Adrenal gland (tissue), 12 donors: ENCODE results near the gene ADAMTS16. TPM values are rescaled to one million over a fixed set of nuclear protein-coding genes. Genes with fewer than 3 reads are reported as not detected.

Experiments
- DNase-seq, 7 donors: peaks; one replicate each; pipeline ENCODE4 v3.0.0-alpha.2; 2019 to 2020
- H3K27ac ChIP-seq, 5 donors: fragments of 200-600 bp; sonication (generic) in 4 of 5; 1 replicate in 3 of 5; 2 replicates in 2 of 5; pipeline versions ENCODE4 v1.5.1 to v1.8.0; 2016 to 2020; ENCODE audit warnings: mild to moderate bottlenecking in 1 of 5
- H3K27me3 ChIP-seq: fragments of 200-600 bp; 2 replicates; pipeline ENCODE4 v1.8.0; 2021
- H3K36me3 ChIP-seq, 2 donors: fragments of 200-600 bp; replicated peaks in 1 of 2; 1 replicate in 1 of 2; 2 replicates in 1 of 2; pipeline versions ENCODE4 v1.5.1 to v1.8.0; 2018 to 2022
- H3K4me1 ChIP-seq, 2 donors: fragments of 200-600 bp; replicated peaks in 1 of 2; 1 replicate in 1 of 2; 2 replicates in 1 of 2; pipeline versions ENCODE4 v1.5.1 to v1.8.0; 2018 to 2021
- H3K4me3 ChIP-seq, 4 donors: fragments of 200-600 bp; sonication (generic) in 3 of 4; one replicate each; pipeline ENCODE4 v1.5.1; 2016 to 2018
- H3K9me3 ChIP-seq, 3 donors: fragments of 200-600 bp; sonication (generic) in 1 of 3; replicated peaks in 1 of 3; 1 replicate in 2 of 3; 2 replicates in 1 of 3; pipeline versions ENCODE4 v1.5.1 to v1.8.0; 2016 to 2021
- CTCF ChIP-seq, 6 experiments: fragments of 450-650 bp in 4 of 6; fragments of 200-600 bp in 2 of 6; sonication (generic) in 1 of 6; IDR thresholded peaks; 1 replicate in 5 of 6; 2 replicates in 1 of 6; pipeline versions ENCODE4 v1.5.1 to v1.8.0; 2016 to 2021; ENCODE audit warnings: antibody characterized with exemption in 6 of 6, mild to moderate bottlenecking in 2 of 6, moderate library complexity in 1 of 6
- POLR2A ChIP-seq, 2 donors: fragments of 450-650 bp; IDR thresholded peaks; one replicate each; pipeline ENCODE4 v1.6.1; 2017; ENCODE audit warnings: antibody characterized with exemption in 2 of 2, mild to moderate bottlenecking in 2 of 2, moderate library complexity in 1 of 2
- WGBS, 4 donors: extraction: QIAGEN DNeasy Blood & Tissue Kit in 2 of 4; methylation state at CpG; one replicate each; pipeline versions ENCODE4 v1.1.5 to v1.1.7; 2013 to 2017; 5-methylcytosine and 5-hydroxymethylcytosine counted together
- intact Hi-C, 2 donors: fragments of 100-400 bp; cut with DNase I; formaldehyde crosslinking; loops; one replicate each; pipeline versions ENCODE4 v1.14.1 to v1.15.0; 2022 to 2023
- polyA plus RNA-seq, 3 donors: library from polyadenylated mRNA; stranded (reverse); fragments of 200-250 nt in 2 of 3; fragments of 350-450 nt in 1 of 3; fragmentation: Illumina TruSeq in 1 of 3; extraction: RNeasy Lipid Tissue Mini Kit (QIAGEN cat#74804) in 1 of 3; gene quantifications; one replicate each; pipeline ENCODE4 v1.2.3, GENCODE V29; 2013 to 2014
- total RNA-seq, 9 donors: library from RNA; depleted of rRNA in 4 of 9; stranded (reverse); fragments of >200 nt in 4 of 9; fragments of 120-200 nt in 1 of 9; fragmentation: NEBNext Ultra II Directional in 1 of 9; extraction: Animal tissue kit (Norgen Biotek cat#: 25700) in 1 of 9; gene quantifications; one replicate each; pipeline versions ENCODE4 v1.1.0 to v1.2.4, GENCODE V29; 2013 to 2023
- donor health status: healthy with polysubstance abuse.
- donor health status: Bipolar disorder and iron deficiency.
- donor health status: DM: yes; HTN: yes; CAD: no.
- donor health status: DM: no; HTN: no; CAD: no.
- donor health status: DM: no; HTN: no; CAD: no.
- donor health status: DM: yes; HTN: yes; CAD: no.

Gene ADAMTS16
- total and polyA plus RNA-seq, 12 donors, result 0.07 to 3.7 (median 0.19) TPM; not detected in 8

DNA sequence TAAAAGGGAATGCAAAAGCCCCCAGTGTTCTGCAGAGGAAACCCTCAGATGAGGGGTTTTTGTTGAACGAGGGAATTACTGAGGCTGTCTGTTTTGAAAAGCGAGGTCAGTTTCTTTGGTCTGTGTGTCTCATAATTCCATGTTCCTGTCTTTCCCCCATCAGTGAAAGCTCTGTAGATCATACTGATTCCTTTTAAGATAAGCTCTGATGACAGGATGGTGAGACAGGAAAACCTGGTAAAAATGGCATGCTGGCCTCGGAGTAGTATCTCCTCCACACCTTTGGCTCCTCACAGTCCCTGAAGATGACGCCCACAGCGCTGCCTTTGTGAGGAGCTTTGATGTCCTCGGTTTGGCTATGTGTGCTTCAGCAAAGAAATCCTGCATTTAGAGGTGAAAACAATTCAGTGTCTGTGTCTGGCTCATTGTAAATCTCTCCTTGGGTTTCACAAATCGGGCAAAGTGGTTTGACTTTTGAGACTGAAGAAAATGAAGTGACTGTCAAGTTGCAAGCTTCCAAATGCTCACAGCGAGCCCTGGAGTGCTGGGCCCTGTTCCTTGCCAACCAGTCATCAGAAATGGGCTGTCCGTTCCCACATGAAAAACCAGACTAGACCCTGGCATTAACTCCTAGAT is 157.4 kb downstream of the ADAMTS16 start:
- H3K9me3 ChIP-seq, result no peaks in the 10 kb centered on the region
- H3K4me3 ChIP-seq, result no peak overlapping the region
- no peaks in the 10 kb centered on the region for H3K27me3 ChIP-seq
- no peak overlapping the region for H3K27ac ChIP-seq
- 58 to 67% (median 62%) methylated on average over 9 of the region's 9 CpGs for WGBS, 4 donors
- intact Hi-C loops, result no loop called here
- H3K36me3 ChIP-seq, result no peaks in the 10 kb centered on the region
- H3K4me1 ChIP-seq, result no peaks in the 10 kb centered on the region
- TF ChIP-seq CTCF (IDR thresholded peaks at IDR 0.05), result no peak
- no peak for TF ChIP-seq POLR2A (IDR thresholded peaks at IDR 0.05)
- no peak for DNase-seq

- H3K36me3 ChIP-seq, result no peaks in the 10 kb centered on the region
- no peaks in the 10 kb centered on the region for H3K9me3 ChIP-seq
- no peak overlapping the region for H3K27ac ChIP-seq
- intact Hi-C loops, result no loop called here
- 64 to 76% (median 71%) methylated on average over 3 to 4 of the region's 4 CpGs for WGBS, 4 donors
- no peaks in the 10 kb centered on the region for H3K4me1 ChIP-seq
- no peak overlapping the region for H3K4me3 ChIP-seq
- no peaks in the 10 kb centered on the region for H3K27me3 ChIP-seq
- TF ChIP-seq POLR2A (IDR thresholded peaks at IDR 0.05), result no peak
- TF ChIP-seq CTCF (IDR thresholded peaks at IDR 0.05), result no peak
- DNase-seq, result no peak
Observed at GRCh38 chr5:5298068-5298633, 158.0 kb downstream of the ADAMTS16 start.

GRCh38 chr5:5298841-5299541 is 158.9 kb downstream of the ADAMTS16 start:
- intact Hi-C loops, result no loop called here
- H3K27ac ChIP-seq, result no peak overlapping the region
- H3K27me3 ChIP-seq, result no peaks in the 10 kb centered on the region
- no peak for DNase-seq
- H3K9me3 ChIP-seq, result no peaks in the 10 kb centered on the region
- 76 to 83% (median 80%) methylated on average over 10 to 13 of the region's 13 CpGs for WGBS, 4 donors
- TF ChIP-seq POLR2A (IDR thresholded peaks at IDR 0.05) (no peak), CTCF (IDR thresholded peaks at IDR 0.05) (no peak)
- no peaks in the 10 kb centered on the region for H3K4me1 ChIP-seq
- H3K36me3 ChIP-seq, result no peaks in the 10 kb centered on the region
- H3K4me3 ChIP-seq, result no peak overlapping the region

DNA sequence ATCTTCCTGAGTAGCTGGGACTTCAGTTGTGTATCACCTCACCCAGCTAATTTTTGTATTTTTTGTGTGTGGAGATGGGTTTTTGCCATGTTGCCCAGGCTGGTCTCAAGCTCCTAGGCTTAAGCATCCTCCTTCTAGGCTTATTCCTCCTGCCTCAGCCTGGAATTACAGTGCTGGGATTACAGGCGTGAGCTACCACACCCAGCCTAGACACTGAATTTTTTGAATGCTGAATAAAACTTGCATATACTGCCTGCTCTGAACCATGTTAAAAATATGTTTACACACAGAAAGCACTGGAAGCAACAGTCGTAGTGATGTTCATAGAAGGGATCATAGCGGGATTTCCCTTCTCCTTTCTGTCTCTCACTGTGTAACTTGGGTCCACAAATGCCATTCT is 161.0 kb downstream of the ADAMTS16 start:
- WGBS, 4 donors, result 0 to 61% (median 24%) methylated on average over 3 of the region's 3 CpGs
- intact Hi-C loops, result no loop called here
- Histone ChIP-seq H3K9me3 (no peaks in the 10 kb centered on the region), H3K27me3 (no peaks in the 10 kb centered on the region), H3K36me3 (no peaks in the 10 kb centered on the region), H3K27ac (no peak overlapping the region), H3K4me3 (no peak overlapping the region), H3K4me1 (no peaks in the 10 kb centered on the region)
- DNase-seq, result no peak
- TF ChIP-seq CTCF (IDR thresholded peaks at IDR 0.05), result no peak
- TF ChIP-seq POLR2A (IDR thresholded peaks at IDR 0.05), result no peak
